Measurements from ENCODE around the gene PCDHGA2. TPM values are rescaled to one million over a fixed set of nuclear protein-coding genes. Genes with fewer than 3 reads are reported as not detected.
"Not testable (repeated sequence)": the region's sequence is repeated elsewhere in the genome, so short reads cannot be mapped to it uniquely, and the experiment has no call there.

PCDHGA2 gene
- total RNA-seq, 1 donor from 2014 or later, result 6.0 TPM

DNA sequence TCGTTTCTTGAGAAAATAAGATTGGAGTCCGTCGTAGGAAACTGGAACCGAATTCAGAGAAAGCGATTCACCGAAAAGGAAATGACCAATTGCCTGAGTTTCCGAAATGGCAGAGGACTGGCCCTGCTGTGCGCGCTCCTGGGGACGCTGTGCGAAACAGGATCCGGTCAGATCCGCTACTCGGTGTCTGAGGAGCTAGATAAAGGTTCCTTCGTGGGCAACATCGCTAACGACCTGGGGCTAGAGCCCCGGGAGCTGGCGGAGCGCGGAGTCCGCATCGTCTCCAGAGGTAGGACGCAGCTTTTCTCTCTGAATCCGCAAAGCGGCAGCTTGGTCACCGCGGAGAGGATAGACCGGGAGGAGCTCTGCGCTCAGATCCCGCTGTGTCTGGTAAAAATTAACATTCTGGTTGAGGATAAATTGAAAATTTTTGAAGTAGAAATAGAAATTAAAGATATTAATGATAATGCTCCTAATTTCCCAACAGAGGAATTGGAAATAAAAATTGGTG lies 5.4 kb downstream of the PCDHGA2 start:
- DNase-seq (no peak), ATAC-seq (peak; percentile 34)
- intact Hi-C loops (cut with micrococcal nuclease), result no loop called here

DNA sequence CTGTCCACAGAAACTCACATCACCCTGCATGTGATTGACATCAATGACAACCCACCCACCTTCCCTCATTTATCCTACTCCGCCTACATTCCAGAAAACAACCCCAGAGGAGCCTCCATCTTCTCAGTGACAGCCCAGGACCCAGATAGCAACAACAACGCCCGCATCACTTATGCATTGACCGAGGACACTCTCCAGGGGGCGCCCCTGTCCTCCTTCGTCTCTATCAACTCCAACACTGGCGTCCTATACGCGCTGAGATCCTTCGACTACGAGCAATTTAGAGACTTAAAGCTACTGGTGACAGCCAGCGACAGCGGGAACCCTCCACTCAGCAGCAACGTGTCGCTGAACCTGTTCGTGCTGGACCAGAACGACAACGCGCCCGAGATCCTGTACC lies 6.8 kb downstream of the PCDHGA2 start:
- intact Hi-C loops (cut with micrococcal nuclease), result no loop called here
- ATAC-seq (no peak), DNase-seq (no peak)

DNA sequence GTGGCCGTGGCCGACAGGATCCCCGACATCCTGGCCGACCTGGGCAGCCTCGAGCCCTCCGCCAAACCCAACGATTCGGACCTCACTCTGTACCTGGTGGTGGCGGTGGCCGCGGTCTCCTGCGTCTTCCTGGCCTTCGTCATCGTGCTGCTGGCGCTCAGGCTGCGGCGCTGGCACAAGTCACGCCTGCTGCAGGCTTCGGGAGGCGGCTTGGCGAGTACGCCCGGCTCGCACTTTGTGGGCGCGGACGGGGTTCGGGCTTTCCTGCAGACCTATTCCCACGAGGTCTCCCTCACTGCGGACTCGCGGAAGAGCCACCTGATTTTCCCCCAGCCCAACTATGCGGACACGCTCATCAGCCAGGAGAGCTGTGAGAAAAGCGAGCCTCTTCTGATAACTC lies 7.5 kb downstream of the PCDHGA2 start:
- ATAC-seq; intact Hi-C loops (cut with micrococcal nuclease); DNase-seq: not testable (repeated sequence)

DNA sequence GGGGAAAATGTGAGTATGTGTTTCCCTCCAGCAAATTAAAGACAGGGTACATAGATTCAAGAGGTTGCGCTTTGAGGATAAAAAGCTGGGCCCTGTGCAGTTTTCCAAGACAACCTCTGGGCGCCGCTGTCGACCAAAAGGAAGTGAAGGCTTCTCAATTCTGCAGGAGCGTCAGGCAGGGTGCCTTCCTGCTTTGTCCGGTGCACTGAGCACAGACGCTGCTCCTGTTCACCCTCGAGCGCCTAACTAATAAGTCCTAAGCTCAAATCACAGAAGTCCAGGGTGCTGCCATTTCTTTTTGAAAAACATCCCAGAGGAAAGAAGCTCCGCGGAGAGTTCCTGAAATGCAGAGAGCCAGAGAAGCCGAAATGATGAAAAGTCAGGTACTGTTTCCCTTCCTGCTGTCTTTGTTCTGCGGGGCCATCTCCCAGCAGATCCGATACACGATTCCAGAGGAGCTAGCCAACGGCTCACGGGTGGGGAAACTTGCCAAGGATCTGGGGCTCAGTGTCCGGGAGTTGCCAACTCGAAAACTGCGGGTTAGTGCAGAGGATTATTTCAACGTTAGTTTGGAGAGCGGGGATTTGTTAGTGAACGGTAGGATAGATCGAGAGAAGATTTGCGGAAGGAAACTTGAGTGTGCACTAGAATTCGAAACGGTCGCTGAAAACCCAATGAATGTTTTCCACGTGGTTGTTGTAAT lies 11.5 kb downstream of the PCDHGA2 start, which contains the start of gene PCDHGB1:
Gene PCDHGB1 (plus strand): TSS at position 183 of the 703 bp plus-strand sequence. CDS start 162 bp downstream, at position 345.
- intact Hi-C loops (cut with micrococcal nuclease), result no loop called here
- peak; percentile 88 for ATAC-seq
- DNase-seq, result peak; percentile 72

DNA sequence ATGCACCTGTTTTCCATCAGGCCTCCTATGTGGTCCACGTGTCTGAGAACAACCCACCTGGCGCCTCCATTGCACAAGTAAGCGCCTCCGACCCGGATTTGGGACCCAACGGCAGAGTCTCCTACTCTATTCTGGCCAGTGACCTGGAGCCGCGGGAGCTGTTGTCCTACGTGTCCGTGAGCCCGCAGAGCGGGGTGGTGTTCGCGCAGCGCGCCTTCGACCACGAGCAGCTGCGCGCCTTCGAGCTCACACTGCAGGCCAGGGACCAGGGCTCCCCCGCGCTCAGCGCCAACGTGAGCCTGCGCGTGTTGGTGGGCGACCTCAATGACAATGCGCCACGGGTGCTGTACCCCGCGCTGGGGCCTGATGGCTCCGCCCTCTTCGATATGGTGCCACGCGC lies 13.0 kb downstream of the PCDHGA2 start:
- intact Hi-C loops (cut with micrococcal nuclease), result no loop called here
- DNase-seq, result no peak
- ATAC-seq, result no peak

DNA sequence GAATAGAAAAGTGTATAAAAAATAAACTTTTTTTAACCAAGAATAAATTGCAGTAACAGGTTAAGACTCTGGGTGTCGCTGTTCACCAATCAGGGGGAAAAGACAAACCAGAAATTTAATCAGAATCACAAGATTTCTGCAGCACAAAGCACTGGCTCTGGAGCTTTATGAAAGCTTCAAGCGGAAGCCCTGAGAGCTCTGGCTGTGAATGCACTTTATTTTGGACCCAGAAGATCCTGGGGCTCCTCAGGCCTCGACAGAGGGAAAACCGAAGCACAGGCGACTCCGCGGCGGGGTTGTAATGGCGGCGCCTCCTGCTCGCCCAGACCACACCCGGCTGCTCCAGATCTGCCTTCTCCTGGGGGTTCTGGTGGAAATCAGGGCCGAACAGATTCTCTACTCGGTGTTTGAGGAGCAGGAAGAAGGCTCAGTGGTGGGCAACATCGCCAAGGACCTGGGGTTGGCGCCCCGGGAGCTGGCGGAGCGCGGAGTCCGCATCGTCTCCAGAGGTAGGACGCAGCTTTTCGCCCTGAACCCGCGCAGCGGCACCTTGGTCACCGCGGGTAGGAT lies 16.4 kb downstream of the PCDHGA2 start, which contains the start of gene PCDHGA4:
Gene PCDHGA4 (plus strand): TSS at position 122 of the 570 bp plus-strand sequence. CDS start 87 bp downstream, at position 209.
- ATAC-seq (no peak), DNase-seq (no peak)
- intact Hi-C loops (cut with micrococcal nuclease), result no loop called here

DNA sequence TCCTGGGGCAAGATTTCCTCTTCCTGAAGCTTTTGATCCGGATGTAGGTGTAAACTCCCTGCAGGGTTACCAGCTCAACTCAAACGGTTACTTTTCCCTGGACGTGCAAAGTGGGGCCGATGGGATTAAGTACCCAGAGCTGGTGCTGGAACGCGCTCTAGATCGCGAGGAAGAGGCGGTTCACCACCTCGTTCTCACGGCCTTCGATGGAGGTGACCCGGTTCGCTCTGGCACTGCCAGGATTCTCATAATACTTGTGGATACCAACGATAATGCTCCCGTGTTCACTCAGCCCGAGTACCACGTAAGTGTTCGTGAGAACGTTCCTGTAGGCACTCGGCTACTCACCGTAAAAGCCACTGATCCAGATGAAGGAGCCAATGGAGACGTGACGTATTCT lies 17.1 kb downstream of the PCDHGA2 start:
- ATAC-seq (no peak), DNase-seq (no peak)
- intact Hi-C loops (cut with micrococcal nuclease), result no loop called here

DNA sequence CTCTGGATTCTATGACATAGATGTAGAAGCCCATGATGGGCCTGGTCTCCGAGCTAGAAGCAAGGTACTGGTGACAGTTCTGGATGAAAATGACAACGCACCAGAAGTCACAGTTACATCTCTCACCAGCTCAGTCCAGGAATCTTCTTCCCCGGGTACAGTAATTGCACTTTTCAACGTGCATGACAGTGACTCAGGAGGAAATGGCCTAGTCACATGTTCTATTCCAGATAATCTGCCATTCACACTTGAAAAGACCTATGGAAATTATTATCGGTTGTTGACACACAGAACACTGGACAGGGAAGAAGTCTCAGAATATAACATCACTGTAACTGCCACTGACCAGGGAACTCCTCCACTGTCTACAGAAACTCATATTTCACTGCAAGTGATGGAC lies 17.6 kb downstream of the PCDHGA2 start:
- intact Hi-C loops (cut with micrococcal nuclease), result no loop called here
- ATAC-seq (no peak), DNase-seq (no peak)

DNA sequence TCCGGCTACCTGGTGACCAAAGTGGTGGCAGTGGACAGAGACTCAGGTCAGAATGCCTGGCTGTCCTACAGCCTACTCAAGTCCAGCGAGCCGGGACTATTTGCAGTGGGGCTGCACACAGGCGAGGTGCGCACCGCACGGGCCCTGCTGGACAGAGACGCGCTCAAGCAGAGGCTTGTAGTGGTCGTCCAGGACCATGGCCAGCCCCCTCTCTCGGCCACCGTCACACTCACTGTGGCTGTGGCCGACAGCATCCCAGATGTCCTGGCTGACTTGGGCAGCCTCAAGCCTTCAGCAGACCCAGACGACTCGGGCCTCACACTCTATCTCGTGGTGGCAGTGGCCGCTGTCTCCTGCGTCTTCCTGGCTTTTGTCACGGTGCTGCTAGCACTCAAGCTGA lies 18.4 kb downstream of the PCDHGA2 start:
- ATAC-seq, result peak; percentile 24
- intact Hi-C loops (cut with micrococcal nuclease), result no loop called here

DNA sequence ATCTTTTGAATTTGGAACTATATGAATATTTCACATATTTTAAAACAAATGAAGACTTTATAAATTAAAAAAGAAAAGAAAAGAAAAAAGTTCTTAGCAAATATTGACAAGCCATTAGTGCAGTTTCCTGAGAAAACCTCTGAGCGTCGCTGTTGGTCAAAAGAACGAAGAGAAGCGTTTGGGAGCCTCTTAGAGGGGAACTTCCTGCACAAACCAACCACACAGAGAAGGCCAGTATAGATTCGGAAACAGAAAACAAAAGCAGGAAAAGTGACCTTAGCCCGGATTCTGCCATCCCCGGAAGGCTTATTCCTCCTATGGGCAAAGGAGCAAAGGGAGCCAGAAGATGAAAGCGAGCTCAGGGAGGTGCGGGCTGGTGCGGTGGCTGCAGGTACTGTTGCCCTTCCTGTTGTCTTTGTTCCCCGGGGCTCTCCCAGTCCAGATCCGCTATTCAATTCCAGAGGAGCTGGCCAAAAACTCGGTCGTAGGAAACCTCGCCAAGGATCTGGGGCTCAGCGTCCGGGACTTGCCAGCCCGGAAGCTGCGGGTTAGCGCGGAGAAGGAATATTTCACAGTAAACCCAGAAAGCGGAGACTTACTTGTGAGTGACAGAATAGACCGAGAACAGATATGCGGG lies 21.3 kb downstream of the PCDHGA2 start, which contains the start of gene PCDHGB2:
Gene PCDHGB2 (plus strand): TSS at position 205 of the 637 bp plus-strand sequence. CDS start 142 bp downstream, at position 347.
- peak; percentile 45 for ATAC-seq
- no peak for DNase-seq

More for the DNA sequence above, 18.4 kb downstream of the PCDHGA2 start:
- no peak for DNase-seq

DNA sequence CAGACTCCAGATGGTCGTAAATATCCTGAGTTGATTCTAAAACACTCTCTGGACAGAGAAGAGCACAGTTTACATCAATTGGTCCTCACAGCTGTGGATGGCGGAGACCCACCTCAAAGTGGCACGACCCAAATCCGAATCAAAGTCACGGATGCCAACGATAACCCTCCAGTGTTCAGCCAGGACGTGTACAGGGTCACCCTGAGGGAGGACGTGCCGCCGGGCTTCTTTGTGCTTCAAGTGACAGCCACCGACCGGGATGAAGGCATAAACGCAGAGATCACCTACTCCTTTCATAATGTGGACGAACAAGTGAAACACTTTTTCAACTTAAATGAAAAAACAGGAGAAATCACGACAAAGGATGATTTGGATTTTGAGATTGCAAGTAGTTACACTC lies 22.1 kb downstream of the PCDHGA2 start:
- ATAC-seq (no peak), DNase-seq (no peak)
- intact Hi-C loops (cut with micrococcal nuclease), result no loop called here

More for the DNA sequence above, 21.3 kb downstream of the PCDHGA2 start, which contains the start of gene PCDHGB2:
- intact Hi-C loops (cut with micrococcal nuclease), result no loop called here

DNA sequence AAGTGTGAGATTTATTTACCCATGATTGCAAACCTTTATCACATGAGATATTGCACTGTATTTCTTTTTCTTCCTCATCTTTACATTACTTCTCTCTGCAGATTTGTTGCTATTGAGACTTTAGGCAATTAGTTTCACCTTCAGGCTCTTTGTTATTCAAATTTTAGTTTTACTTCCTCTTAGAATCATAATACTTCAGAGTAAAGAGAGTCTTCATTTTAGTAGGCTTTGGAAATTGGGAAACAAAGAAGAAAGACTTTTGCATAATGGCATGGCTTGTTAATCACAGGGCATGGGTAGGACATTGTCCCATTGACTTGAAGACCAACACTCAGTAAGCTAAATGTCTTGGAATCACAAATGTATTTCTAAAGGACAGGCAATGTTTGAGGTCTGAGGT lies 24.2 kb downstream of the PCDHGA2 start:
- DNase-seq, result no peak
- no peak for ATAC-seq
- intact Hi-C loops (cut with micrococcal nuclease), result no loop called here

DNA sequence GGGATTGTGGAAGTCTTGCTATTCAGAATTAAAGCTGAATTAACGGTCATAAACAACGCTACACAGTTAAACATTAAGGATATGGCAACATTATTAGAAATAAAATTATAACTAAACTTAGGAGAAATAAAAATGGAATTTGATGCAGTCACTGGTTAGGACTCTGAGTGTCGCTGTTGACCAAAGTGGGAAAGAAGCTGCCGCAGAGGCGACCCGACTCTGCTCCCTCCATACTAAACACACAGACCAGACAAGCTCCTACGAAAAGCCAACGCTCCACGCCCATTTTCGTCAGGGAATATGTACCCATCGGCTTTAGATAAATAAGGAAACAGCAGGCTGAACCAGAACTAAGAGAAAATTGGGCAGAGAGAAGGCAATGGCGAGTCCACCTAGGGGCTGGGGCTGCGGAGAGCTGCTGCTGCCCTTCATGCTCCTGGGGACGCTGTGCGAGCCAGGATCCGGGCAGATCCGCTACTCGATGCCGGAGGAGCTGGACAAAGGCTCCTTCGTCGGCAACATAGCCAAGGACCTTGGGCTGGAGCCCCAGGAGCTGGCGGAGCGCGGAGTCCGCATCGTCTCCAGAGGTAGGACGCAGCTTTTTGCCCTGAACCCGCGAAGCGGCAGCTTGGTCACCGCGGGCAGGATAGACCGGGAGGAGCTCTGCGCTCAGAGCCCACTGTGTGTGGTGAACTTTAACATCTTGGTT lies 25.5 kb downstream of the PCDHGA2 start, which contains the start of gene PCDHGA5:
Gene PCDHGA5 (plus strand): TSS at position 211 of the 709 bp plus-strand sequence. CDS start 169 bp downstream, at position 380.
- intact Hi-C loops (cut with micrococcal nuclease), result no loop called here
- DNase-seq (peak; percentile 35), ATAC-seq (peak; percentile 78)

DNA sequence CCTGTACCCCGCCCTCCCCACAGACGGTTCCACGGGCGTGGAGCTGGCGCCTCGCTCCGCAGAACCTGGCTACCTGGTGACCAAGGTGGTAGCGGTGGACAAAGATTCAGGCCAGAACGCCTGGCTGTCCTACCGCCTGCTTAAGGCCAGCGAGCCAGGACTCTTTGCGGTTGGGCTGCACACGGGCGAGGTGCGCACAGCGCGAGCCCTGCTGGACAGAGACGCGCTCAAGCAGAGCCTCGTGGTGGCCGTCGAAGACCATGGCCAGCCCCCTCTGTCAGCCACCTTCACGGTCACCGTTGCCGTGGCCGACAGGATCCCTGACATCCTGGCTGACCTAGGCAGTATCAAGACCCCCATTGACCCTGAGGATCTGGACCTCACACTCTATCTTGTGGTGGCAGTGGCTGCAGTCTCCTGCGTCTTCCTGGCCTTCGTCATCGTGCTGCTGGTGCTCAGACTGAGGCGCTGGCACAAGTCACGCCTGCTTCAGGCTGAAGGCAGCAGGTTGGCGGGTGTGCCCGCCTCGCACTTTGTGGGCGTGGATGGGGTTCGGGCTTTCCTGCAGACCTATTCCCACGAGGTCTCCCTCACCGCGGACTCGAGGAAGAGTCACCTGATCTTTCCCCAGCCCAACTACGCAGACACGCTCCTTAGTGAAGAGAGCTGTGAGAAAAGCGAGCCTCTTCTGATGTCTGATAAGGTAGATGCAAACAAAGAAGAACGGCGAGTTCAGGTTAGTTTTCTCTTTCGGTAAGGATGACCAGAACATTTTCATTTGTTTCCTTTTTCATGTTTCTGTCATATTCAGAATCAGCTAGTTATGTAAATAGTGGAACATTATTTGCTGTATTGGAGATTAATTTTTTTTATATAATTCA lies 27.7 kb downstream of the PCDHGA2 start:
- no peak for DNase-seq
- intact Hi-C loops (cut with micrococcal nuclease), result no loop called here
- ATAC-seq, result no peak

DNA sequence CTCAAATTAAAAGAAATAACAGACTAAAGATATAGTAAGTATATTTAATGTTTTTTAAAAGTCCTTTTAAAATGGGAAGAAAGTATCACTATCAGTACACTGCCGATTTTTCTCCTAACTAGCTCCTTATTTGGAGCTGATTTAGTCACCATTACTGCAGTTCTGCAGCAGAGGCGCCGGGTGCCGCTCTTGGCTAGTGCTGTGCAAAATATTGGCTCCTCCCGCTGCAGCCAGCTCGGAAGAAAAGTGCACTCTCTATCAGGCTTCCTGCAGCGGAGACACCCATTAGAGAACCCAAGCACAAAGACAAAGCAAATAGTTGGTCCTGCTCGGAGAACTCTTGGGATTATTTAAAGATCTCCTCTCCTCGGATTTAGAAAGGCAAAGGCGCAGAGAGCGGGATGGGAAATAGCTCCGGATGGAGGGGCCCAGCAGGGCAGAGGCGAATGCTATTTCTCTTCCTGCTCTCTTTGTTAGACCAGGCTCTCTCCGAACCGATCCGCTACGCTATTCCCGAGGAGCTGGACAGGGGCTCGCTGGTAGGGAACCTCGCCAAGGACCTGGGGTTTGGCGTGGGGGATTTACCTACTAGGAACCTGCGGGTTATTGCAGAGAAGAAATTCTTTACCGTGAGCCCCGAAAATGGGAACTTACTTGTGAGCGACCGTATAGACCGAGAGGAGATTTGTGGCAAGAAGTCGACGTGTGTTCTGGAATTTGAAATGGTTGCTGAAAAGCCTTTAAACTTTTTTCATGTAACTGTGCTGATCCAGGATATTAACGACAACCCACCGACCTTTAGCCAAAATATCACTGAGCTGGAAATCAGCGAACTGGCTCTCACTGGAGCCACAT lies 31.7 kb downstream of the PCDHGA2 start, which contains the start of gene PCDHGB3:
Gene PCDHGB3 (plus strand): TSS at position 249 of the 855 bp plus-strand sequence. CDS start 153 bp downstream, at position 402.
- ATAC-seq, result peak; percentile 92
- peak; percentile 76 for DNase-seq
- intact Hi-C loops (cut with micrococcal nuclease), result no loop called here

DNA sequence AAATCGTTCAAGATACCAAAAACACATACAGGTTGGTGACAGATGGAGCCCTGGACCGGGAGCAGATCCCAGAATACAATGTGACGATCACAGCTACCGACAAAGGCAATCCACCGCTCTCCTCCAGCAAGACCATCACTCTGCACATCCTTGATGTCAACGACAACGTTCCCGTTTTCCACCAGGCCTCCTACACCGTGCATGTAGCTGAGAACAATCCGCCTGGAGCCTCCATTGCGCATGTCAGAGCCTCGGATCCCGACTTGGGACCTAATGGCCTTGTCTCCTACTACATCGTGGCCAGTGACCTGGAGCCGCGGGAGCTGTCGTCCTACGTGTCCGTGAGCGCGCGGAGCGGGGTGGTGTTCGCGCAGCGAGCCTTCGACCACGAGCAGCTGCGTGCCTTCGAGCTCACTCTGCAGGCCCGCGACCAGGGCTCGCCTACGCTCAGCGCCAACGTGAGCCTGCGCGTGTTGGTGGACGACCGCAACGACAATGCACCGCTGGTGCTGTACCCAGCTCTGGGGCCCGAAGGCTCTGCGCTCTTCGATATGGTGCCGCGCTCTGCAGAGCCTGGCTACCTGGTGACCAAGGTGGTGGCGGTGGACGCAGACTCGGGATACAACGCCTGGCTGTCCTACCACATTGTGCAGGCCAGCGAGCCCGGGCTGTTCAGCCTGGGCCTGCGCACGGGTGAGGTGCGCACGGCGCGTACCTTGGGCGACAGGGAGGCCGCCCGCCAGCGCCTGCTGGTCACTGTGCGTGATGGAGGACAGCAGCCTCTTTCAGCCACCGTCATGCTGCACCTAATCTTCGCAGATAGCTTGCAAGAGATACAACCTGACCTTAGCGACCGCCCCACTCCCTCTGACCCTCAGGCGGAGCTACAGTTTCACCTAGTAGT lies 33.3 kb downstream of the PCDHGA2 start:
- intact Hi-C loops (cut with micrococcal nuclease), result no loop called here
- ATAC-seq (peak; percentile 51), DNase-seq (no peak)

Data from left ventricle myocardium superior (tissue), 1 donor.